H1 (cell line): ENCODE results near the gene PTPRT. TPM values are rescaled to one million over a fixed set of nuclear protein-coding genes. Genes with fewer than 3 reads are reported as not detected.

Experiments
- CTCF ChIA-PET: fragments of 300-600 bp; sonication (Branson Sonifier 250); formaldehyde crosslinking; loops from one replicate; lab custom pipeline; 2021; ENCODE audit not compliant: partially characterized antibody; lab: Charles Lee
- POLR2A ChIA-PET: fragments of 300-600 bp; sonication (Branson Sonifier 250); formaldehyde crosslinking; loops from one replicate; lab custom pipeline; 2021; ENCODE audit warnings: inconsistent platforms; ENCODE audit not compliant: partially characterized antibody; lab: Charles Lee
- DNase-seq, 2 experiments: peaks; one replicate each; pipeline versions ENCODE4 v3.0.0 to v3.0.0-alpha.2; 2010 to 2022; ENCODE audit warnings: low spot score in 2 of 2, low read depth in 1 of 2, mixed read lengths in 1 of 2
- FAIRE-seq: peaks from 2 replicates; lab custom pipeline; 2011; peaks lifted over from hg19 to GRCh38; lab: Jason Lieb, UNC
- H2AFZ ChIP-seq: 2 replicates; pipeline ENCODE4 v1.8.1; 2012; ENCODE audit warnings: low read length, inconsistent platforms
- H2AK5ac ChIP-seq: 2 replicates; pipeline ENCODE4 v1.6.1; 2013; ENCODE audit warnings: low read depth, low read length
- H2BK120ac ChIP-seq: replicated peaks from 2 replicates; pipeline ENCODE3; 2013; ENCODE audit warnings: low read depth, low read length, inconsistent platforms
- H2BK12ac ChIP-seq: 2 replicates; pipeline ENCODE4 v1.6.1; 2013; ENCODE audit warnings: low read depth, low read length
- H2BK15ac ChIP-seq: 2 replicates; pipeline ENCODE4 v1.6.1; 2013; ENCODE audit warnings: low read length
- H2BK20ac ChIP-seq: 2 replicates; pipeline ENCODE4 v1.6.1; 2013; ENCODE audit warnings: low read length
- H2BK5ac ChIP-seq: 2 replicates; pipeline ENCODE4 v1.6.1; 2013; ENCODE audit warnings: low read depth, low read length
- H3K14ac ChIP-seq: 2 replicates; pipeline ENCODE4 v1.6.1; 2013; ENCODE audit warnings: inconsistent platforms; ENCODE audit not compliant: insufficient read length
- H3K18ac ChIP-seq: 2 replicates; pipeline ENCODE4 v1.6.1; 2013; ENCODE audit warnings: low read length; ENCODE audit errors: extremely low read depth
- H3K23ac ChIP-seq: 2 replicates; pipeline ENCODE4 v1.6.1; 2013; ENCODE audit warnings: inconsistent platforms; ENCODE audit not compliant: insufficient read length
- H3K23me2 ChIP-seq: 2 replicates; pipeline ENCODE4 v1.6.1; 2013; ENCODE audit warnings: low read depth, low read length
- H3K27ac ChIP-seq: 2 replicates; pipeline ENCODE4 v1.6.1; 2011; ENCODE audit warnings: low read depth, low read length, inconsistent platforms
- H3K27me3 ChIP-seq, 4 experiments: replicated peaks in 1 of 4; 1 replicate in 1 of 4; 2 replicates in 3 of 4; pipeline versions ENCODE4 v1.6.1 to v1.8.1; 2011 to 2013; ENCODE audit warnings: low read length in 3 of 4, mild to moderate bottlenecking in 3 of 4, inconsistent platforms in 2 of 4, mixed read lengths in 2 of 4, moderate library complexity in 1 of 4; ENCODE audit not compliant: control insufficient read depth in 3 of 4, insufficient read depth in 3 of 4; ENCODE audit errors: extremely low read depth in 1 of 4
- H3K36me3 ChIP-seq, 4 experiments: 2 replicates each; pipeline versions ENCODE4 v1.6.1 to v1.8.1; 2011 to 2013; ENCODE audit warnings: mild to moderate bottlenecking in 4 of 4, low read length in 3 of 4, moderate library complexity in 2 of 4, control low read depth in 1 of 4, inconsistent platforms in 1 of 4; ENCODE audit not compliant: insufficient read depth in 4 of 4, control insufficient read depth in 2 of 4
- H3K4ac ChIP-seq: replicated peaks from 2 replicates; pipeline ENCODE3; 2013; ENCODE audit warnings: low read length, low read depth, mixed read lengths, inconsistent platforms; ENCODE audit not compliant: insufficient read length
- H3K4me1 ChIP-seq, 4 experiments: replicated peaks in 1 of 4; 1 replicate in 1 of 4; 2 replicates in 3 of 4; pipeline versions ENCODE4 v1.6.1 to v1.8.1; 2011 to 2013; ENCODE audit warnings: low read length in 3 of 4, inconsistent platforms in 2 of 4, mixed read lengths in 1 of 4; ENCODE audit not compliant: insufficient read depth in 4 of 4, control insufficient read depth in 3 of 4
- H3K4me2 ChIP-seq, 2 experiments: 2 replicates each; pipeline versions ENCODE4 v1.6.1 to v1.8.1; 2011 to 2013; ENCODE audit warnings: low read depth in 2 of 2, low read length in 2 of 2, control low read depth in 1 of 2, inconsistent platforms in 1 of 2, mild to moderate bottlenecking in 1 of 2; ENCODE audit not compliant: insufficient read depth in 1 of 2
- H3K4me3 ChIP-seq, 4 experiments: fragments of 200-600, 300-600 bp in 1 of 4; sonication (generic), shearing (Covaris generic), sonication (Bioruptor Twin) in 1 of 4; 2 replicates each; pipeline versions ENCODE4 v1.5.1 to v1.8.1; 2011 to 2016; ENCODE audit warnings: low read length in 4 of 4, low read depth in 3 of 4, control low read depth in 2 of 4, inconsistent platforms in 2 of 4, mild to moderate bottlenecking in 2 of 4, mixed read lengths in 1 of 4, moderate library complexity in 1 of 4; ENCODE audit not compliant: insufficient read depth in 2 of 4; ENCODE audit errors: extremely low read depth in 1 of 4
- H3K56ac ChIP-seq: replicated peaks from 2 replicates; pipeline ENCODE3; 2013; ENCODE audit warnings: low read depth, mild to moderate bottlenecking, mixed read lengths, low read length, inconsistent platforms; ENCODE audit not compliant: insufficient read length
- H3K79me1 ChIP-seq: 2 replicates; pipeline ENCODE4 v1.6.1; 2013; ENCODE audit warnings: low read depth, low read length, control low read depth
- H3K79me2 ChIP-seq, 2 experiments: 2 replicates each; pipeline versions ENCODE4 v1.6.1 to v1.8.1; 2012 to 2013; ENCODE audit warnings: low read length in 2 of 2, mild to moderate bottlenecking in 2 of 2, inconsistent platforms in 1 of 2; ENCODE audit not compliant: insufficient read depth in 2 of 2, control insufficient read depth in 1 of 2
- H3K9ac ChIP-seq, 4 experiments: replicated peaks in 1 of 4; 1 replicate in 1 of 4; 2 replicates in 3 of 4; pipeline versions ENCODE4 v1.6.1 to v1.8.1; 2011 to 2013; ENCODE audit warnings: low read depth in 3 of 4, low read length in 3 of 4, control low read depth in 2 of 4, mild to moderate bottlenecking in 2 of 4, moderate library complexity in 2 of 4, inconsistent platforms in 1 of 4; ENCODE audit errors: extremely low read depth in 1 of 4
- H3K9me3 ChIP-seq, 2 experiments: 2 replicates each; pipeline versions ENCODE4 v1.6.1 to v1.8.1; 2012 to 2013; ENCODE audit warnings: mild to moderate bottlenecking in 2 of 2, moderate library complexity in 2 of 2, control low read depth in 1 of 2, inconsistent platforms in 1 of 2, low read depth in 1 of 2, low read length in 1 of 2, mixed read lengths in 1 of 2; ENCODE audit not compliant: insufficient read depth in 2 of 2
- H4K20me1 ChIP-seq, 2 experiments: replicated peaks in 1 of 2; 2 replicates each; pipeline versions ENCODE3 to v1.8.1; 2011 to 2013; ENCODE audit warnings: inconsistent platforms in 2 of 2, low read length in 2 of 2, mild to moderate bottlenecking in 1 of 2; ENCODE audit not compliant: insufficient read depth in 2 of 2, control insufficient read depth in 1 of 2
- H4K5ac ChIP-seq: 2 replicates; pipeline ENCODE4 v1.6.1; 2013; ENCODE audit warnings: low read length, low read depth, mixed read lengths, inconsistent platforms; ENCODE audit not compliant: insufficient read length
- H4K8ac ChIP-seq: 2 replicates; pipeline ENCODE4 v1.8.0; 2013; ENCODE audit warnings: mild to moderate bottlenecking, moderate library complexity, low read length, inconsistent platforms; ENCODE audit not compliant: insufficient read depth; ENCODE audit errors: extremely low read depth
- H4K91ac ChIP-seq: replicated peaks from 2 replicates; pipeline ENCODE3; 2013; ENCODE audit warnings: low read length, mixed read lengths, inconsistent platforms; ENCODE audit not compliant: insufficient read length
- BACH1 ChIP-seq: IDR thresholded peaks from 2 replicates; pipeline ENCODE4 v1.6.1; 2012; ENCODE audit warnings: low read length, improper control_type of control experiment
- CEBPB ChIP-seq: IDR thresholded peaks from 2 replicates; pipeline ENCODE4 v1.6.1; 2012; ENCODE audit warnings: low read depth, low read length
- EGR1 ChIP-seq: IDR thresholded peaks from 2 replicates; pipeline ENCODE4 v1.6.1; 2011; ENCODE audit warnings: low read depth, low read length, borderline replicate concordance
- EZH2 ChIP-seq: fragments of 200-600 bp; sonication (generic); IDR thresholded peaks from 2 replicates; pipeline ENCODE4 v1.7.1; 2012; ENCODE audit warnings: low read depth, mild to moderate bottlenecking, moderate library complexity, low read length, inconsistent platforms; ENCODE audit not compliant: severe bottlenecking
- HDAC2 ChIP-seq, 2 experiments: fragments of 300-600 bp in 1 of 2; sonication (generic) in 1 of 2; IDR thresholded peaks; 2 replicates each; pipeline ENCODE4 v1.6.1; 2011 to 2012; ENCODE audit warnings: low read depth in 2 of 2, low read length in 2 of 2, mild to moderate bottlenecking in 2 of 2, moderate library complexity in 2 of 2, borderline replicate concordance in 1 of 2, inconsistent platforms in 1 of 2
- HDAC6 ChIP-seq: IDR thresholded peaks from one replicate; pipeline ENCODE4 v1.7.1; 2012; ENCODE audit warnings: low read depth, mild to moderate bottlenecking, inconsistent platforms, low read length, moderate library complexity
- JUN ChIP-seq: IDR thresholded peaks from 2 replicates; pipeline ENCODE4 v1.6.1; 2011; ENCODE audit warnings: low read depth, mild to moderate bottlenecking, improper control_type of control experiment, low read length
- JUND ChIP-seq: IDR thresholded peaks from 2 replicates; pipeline ENCODE4 v1.6.1; 2011; ENCODE audit warnings: mild to moderate bottlenecking, improper control_type of control experiment, low read length
- KDM4A ChIP-seq: IDR thresholded peaks from one replicate; pipeline ENCODE4 v1.7.1; 2012; ENCODE audit warnings: low read depth, mild to moderate bottlenecking, moderate library complexity, low read length, inconsistent platforms; ENCODE audit not compliant: severe bottlenecking
- NRF1 ChIP-seq: IDR thresholded peaks from 2 replicates; pipeline ENCODE4 v1.6.1; 2011; ENCODE audit warnings: mild to moderate bottlenecking, low read depth, low read length, improper control_type of control experiment
- TCF12 ChIP-seq: IDR thresholded peaks from 2 replicates; pipeline ENCODE4 v1.6.1; 2011; ENCODE audit warnings: low read depth, mild to moderate bottlenecking, low read length
- TEAD4 ChIP-seq: IDR thresholded peaks from 2 replicates; pipeline ENCODE4 v1.6.1; 2012; ENCODE audit warnings: low read depth, low read length, inconsistent platforms, mixed read lengths
- WGBS, 2 experiments: shearing (Covaris generic) in 1 of 2; methylation state at CpG; one replicate each; pipeline versions ENCODE4 v1.1.6 to v1.1.7; 2013 to 2015; ENCODE audit warnings: low lambda C conversion rate in 2 of 2, mixed read lengths in 2 of 2, inconsistent platforms in 1 of 2, low coverage in 1 of 2, missing lambda C conversion rate in 1 of 2; ENCODE audit not compliant: insufficient replicate concordance in 2 of 2, insufficient coverage in 1 of 2, insufficient read length in 1 of 2; ENCODE audit errors: extremely low coverage in 1 of 2, missing lambda C conversion rate in 1 of 2; 5-methylcytosine and 5-hydroxymethylcytosine counted together
- polyA plus RNA-seq, 7 experiments: library from polyadenylated mRNA; depleted of rRNA in 3 of 7; stranded (reverse) in 5 of 7; unstranded in 2 of 7; fragments of >200 nt in 5 of 7; fragments of 200-250 nt in 2 of 7; gene quantifications; 1 replicate in 5 of 7; 2 replicates in 1 of 7; 4 replicates in 1 of 7; pipeline versions ENCODE4 v1.2.1 to v1.2.3, GENCODE V29; 2011 to 2013; ENCODE audit warnings: missing spikeins in 2 of 7, mixed read lengths in 2 of 7
- total RNA-seq: library from RNA; stranded (reverse); fragmentation: NEBNext Ultra II Directional; extraction: Animal tissue kit (Norgen Biotek cat#: 25700); gene quantifications from 2 replicates; pipeline ENCODE4 v1.2.1, GENCODE V29; 2021
- TF ChIP-seq, protein P1 (sequence below): IDR thresholded peaks from 2 replicates; pipeline ENCODE4 v1.6.1; 2011; ENCODE audit warnings: low read depth, mild to moderate bottlenecking, low read length; ENCODE audit not compliant: insufficient read depth

PTPRT gene
- total and polyA plus RNA-seq, 2 of the 8 experiments (the other 6 are each of a cell fraction or from before 2014, with no cell fraction given): 0.33 to 1.8 TPM

DNA sequence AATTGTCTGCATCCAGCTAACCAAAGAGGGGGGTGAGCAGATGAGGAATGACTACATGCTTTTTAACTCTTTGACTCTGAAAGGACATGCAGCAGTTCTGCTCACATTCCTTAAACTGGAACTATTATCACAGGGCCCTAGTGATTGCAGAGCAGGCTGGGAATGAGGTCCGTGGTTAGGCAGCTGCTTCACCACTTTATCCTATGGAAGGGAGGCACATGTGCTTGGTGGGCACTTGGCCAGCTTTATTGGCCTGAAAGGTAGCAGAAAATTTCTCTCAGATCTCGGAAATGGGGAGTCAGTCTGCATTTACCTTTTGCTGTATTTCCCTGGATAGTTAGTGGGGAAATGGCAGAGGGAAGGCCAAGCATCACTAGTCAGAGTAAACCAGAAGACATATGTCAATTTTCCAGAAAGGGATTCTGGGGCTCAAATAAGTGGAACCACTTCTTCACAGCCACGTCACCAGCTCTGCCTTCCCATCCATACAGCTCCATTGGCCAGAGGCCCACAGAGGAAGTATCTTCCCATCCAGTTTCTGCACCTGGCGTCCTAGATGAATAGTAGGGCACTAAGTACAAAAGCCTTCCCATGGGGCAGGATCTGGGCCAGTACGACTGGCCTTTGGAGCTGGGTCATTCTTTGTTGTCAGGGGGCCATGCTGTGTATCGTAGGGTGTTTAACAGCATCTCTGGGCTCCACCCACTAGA, 444.8 kb downstream of the PTPRT start:
- Histone ChIP-seq H2BK12ac (no peak overlapping the region), H4K5ac (no peak overlapping the region), H3K79me1 (no peaks in the 10 kb centered on the region), H3K23me2 (no peaks in the 10 kb centered on the region), H3K23ac (no peak overlapping the region), H4K20me1 (no peaks in the 10 kb centered on the region), H3K14ac (no peak overlapping the region), H3K79me2 (no peaks in the 10 kb centered on the region), H2BK120ac (no peak overlapping the region), H3K36me3 (no peaks in the 10 kb centered on the region), H3K9me3 (no peaks in the 10 kb centered on the region), H4K91ac (no peak overlapping the region), H3K4me3 (no peak overlapping the region), H3K4ac (no peak overlapping the region), H2BK20ac (no peak overlapping the region), H3K18ac (no peak overlapping the region), H3K27me3 (no peaks in the 10 kb centered on the region; a peak in 1 of 7 replicates), H2BK5ac (no peak overlapping the region), H3K4me1 (0 out of 7 replicates have a peak, but pooled peaks cover 0 to 3% (median 0%) of the 10 kb centered on the region in 4 experiments), H3K9ac (no peak overlapping the region), H4K8ac (no peak overlapping the region; the same call in 1 of the 2 replicates), H2AK5ac (no peak overlapping the region), H3K4me2 (no peak overlapping the region), H3K56ac (no peak overlapping the region), H2AFZ (no peak overlapping the region), H2BK15ac (no peak overlapping the region), H3K27ac (no peak overlapping the region)
- ChIA-PET CTCF (no interaction called here), POLR2A (no interaction called here)
- WGBS, 2 experiments: 96% methylated on average over 6 of the region's 6 CpGs; no CpG with 5 or more reads in 1 of the 2 experiments
- DNase-seq (no peak), FAIRE-seq (no peak)
- TF ChIP-seq CEBPB: no peak
- TF ChIP-seq BACH1: no peak
- no peak for TF ChIP-seq JUND
- no peak for TF ChIP-seq EGR1
- no peak for TF ChIP-seq HDAC6
- no peak for TF ChIP-seq TEAD4
- TF ChIP-seq, protein P1, sequence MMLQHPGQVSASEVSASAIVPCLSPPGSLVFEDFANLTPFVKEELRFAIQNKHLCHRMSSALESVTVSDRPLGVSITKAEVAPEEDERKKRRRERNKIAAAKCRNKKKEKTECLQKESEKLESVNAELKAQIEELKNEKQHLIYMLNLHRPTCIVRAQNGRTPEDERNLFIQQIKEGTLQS: no peak
- no peak for TF ChIP-seq TCF12
- TF ChIP-seq KDM4A: no peak
- no peak for TF ChIP-seq JUN
- TF ChIP-seq HDAC2 (IDR thresholded peaks at IDR 0.05; ENCODE audit: borderline replicate concordance in 1 of 2, low read depth in 2 of 2, low read length in 2 of 2): no peak
- no peak for TF ChIP-seq NRF1
- no peak for TF ChIP-seq EZH2
